Parathyroid adenoma (tissue), 2 donors: ENCODE data around the gene MYH16.

Source experiments
- H2AFZ ChIP-seq: fragments of 300-600 bp; sonication (generic); one replicate; pipeline ENCODE4 v1.7.0; 2017; ENCODE audit warnings: antibody characterized with exemption, mild to moderate bottlenecking
- H3K27ac ChIP-seq: fragments of 300-600 bp; sonication (generic); one replicate; pipeline ENCODE4 v1.7.0; 2017
- H3K27me3 ChIP-seq: fragments of 300-600 bp; sonication (generic); one replicate; pipeline ENCODE4 v1.7.0; 2017; ENCODE audit warnings: low read length; ENCODE audit not compliant: control insufficient read depth, insufficient read depth
- H3K36me3 ChIP-seq: fragments of 300-600 bp; sonication (generic); one replicate; pipeline ENCODE4 v1.7.0; 2017; ENCODE audit warnings: low read length; ENCODE audit not compliant: control insufficient read depth, insufficient read depth
- H3K4me1 ChIP-seq: fragments of 300-600 bp; sonication (generic); one replicate; pipeline ENCODE4 v1.7.0; 2017; ENCODE audit warnings: control low read depth
- H3K4me2 ChIP-seq: fragments of 300-600 bp; sonication (generic); one replicate; pipeline ENCODE4 v1.7.0; 2017; ENCODE audit warnings: low read length
- H3K4me3 ChIP-seq: fragments of 300-600 bp; sonication (generic); one replicate; pipeline ENCODE4 v1.7.0; 2017; ENCODE audit warnings: low read depth, low read length
- H3K79me2 ChIP-seq: fragments of 300-600 bp; sonication (generic); one replicate; pipeline ENCODE4 v1.7.0; 2017; ENCODE audit warnings: control low read depth
- H3K9ac ChIP-seq: fragments of 300-600 bp; sonication (generic); one replicate; pipeline ENCODE4 v1.7.0; 2017; ENCODE audit warnings: mild to moderate bottlenecking
- H3K9me3 ChIP-seq: fragments of 300-600 bp; sonication (generic); one replicate; pipeline ENCODE4 v1.7.0; 2017; ENCODE audit warnings: low read length; ENCODE audit not compliant: control insufficient read depth
- TF ChIP-seq, protein P1 (sequence below): fragments of 300-600 bp; sonication (generic); IDR thresholded peaks from one replicate; pipeline ENCODE4 v1.7.0; 2017; ENCODE audit warnings: antibody characterized with exemption, mild to moderate bottlenecking
- donor health status: primary hyperparathyroidism.

The MYH16 gene

DNA sequence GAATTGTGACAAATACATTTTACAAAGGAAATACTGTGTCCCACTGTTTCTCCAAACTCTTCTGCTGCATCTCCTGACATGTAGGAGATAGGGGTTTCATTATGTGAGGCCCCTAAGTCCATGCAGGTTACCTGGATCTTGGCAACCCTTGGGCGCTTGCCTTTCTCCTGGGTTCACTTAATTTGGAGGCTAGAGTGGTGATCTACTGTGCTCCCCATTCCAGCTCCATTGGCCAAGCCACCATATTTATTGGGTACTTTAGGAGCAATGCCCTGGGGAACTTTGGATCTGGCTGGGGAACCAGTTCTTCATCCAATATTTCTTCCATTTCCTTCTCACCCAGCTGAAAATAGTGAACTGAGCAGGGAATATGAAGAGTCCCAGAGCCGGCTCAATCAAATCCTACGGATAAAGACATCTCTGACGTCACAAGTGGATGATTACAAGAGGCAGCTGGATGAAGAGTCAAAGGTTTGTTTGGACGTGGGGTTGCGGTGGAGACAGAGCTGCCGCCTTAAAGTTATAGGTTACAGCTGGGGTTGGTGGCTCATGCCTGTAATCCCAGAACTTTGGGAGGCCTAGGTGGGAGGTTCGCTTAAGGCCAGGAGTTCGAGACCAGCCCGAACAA, 18.5 kb downstream of the MYH16 start:
- no peak overlapping the region for H3K27ac ChIP-seq
- H3K9me3 ChIP-seq, result no peaks in the 10 kb centered on the region
- H3K36me3 ChIP-seq, result no peaks in the 10 kb centered on the region
- H3K4me3 ChIP-seq, result no peak overlapping the region
- no peaks in the 10 kb centered on the region for H3K27me3 ChIP-seq
- TF ChIP-seq, protein P1, sequence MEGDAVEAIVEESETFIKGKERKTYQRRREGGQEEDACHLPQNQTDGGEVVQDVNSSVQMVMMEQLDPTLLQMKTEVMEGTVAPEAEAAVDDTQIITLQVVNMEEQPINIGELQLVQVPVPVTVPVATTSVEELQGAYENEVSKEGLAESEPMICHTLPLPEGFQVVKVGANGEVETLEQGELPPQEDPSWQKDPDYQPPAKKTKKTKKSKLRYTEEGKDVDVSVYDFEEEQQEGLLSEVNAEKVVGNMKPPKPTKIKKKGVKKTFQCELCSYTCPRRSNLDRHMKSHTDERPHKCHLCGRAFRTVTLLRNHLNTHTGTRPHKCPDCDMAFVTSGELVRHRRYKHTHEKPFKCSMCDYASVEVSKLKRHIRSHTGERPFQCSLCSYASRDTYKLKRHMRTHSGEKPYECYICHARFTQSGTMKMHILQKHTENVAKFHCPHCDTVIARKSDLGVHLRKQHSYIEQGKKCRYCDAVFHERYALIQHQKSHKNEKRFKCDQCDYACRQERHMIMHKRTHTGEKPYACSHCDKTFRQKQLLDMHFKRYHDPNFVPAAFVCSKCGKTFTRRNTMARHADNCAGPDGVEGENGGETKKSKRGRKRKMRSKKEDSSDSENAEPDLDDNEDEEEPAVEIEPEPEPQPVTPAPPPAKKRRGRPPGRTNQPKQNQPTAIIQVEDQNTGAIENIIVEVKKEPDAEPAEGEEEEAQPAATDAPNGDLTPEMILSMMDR, result no peak
- H2AFZ ChIP-seq, result no peak overlapping the region
- no peaks in the 10 kb centered on the region for H3K79me2 ChIP-seq
- no peak overlapping the region for H3K4me2 ChIP-seq
- no peak overlapping the region for H3K9ac ChIP-seq
- H3K4me1 ChIP-seq, result no peaks in the 10 kb centered on the region

DNA sequence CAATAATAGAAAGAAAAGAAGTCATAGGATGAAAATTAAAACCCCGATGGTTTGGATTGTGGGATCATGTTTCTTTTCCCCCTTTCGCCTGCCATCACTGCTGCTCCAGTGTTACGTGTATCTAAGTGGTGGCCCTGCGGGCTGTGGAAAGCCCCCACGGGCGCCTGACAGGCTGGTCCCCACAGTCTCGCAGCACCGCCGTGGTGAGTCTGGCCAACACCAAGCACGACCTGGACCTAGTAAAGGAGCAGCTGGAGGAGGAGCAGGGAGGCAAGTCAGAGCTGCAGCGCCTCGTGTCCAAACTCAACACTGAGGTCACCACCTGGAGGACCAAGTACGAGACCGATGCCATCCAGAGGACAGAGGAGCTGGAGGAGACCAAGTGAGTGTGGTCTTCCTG, 19.5 kb downstream of the MYH16 start:
- Histone ChIP-seq H3K4me2 (no peak overlapping the region), H3K27me3 (no peaks in the 10 kb centered on the region), H2AFZ (no peak overlapping the region), H3K9me3 (no peaks in the 10 kb centered on the region), H3K4me1 (no peaks in the 10 kb centered on the region), H3K4me3 (no peak overlapping the region), H3K27ac (no peak overlapping the region), H3K36me3 (no peaks in the 10 kb centered on the region), H3K79me2 (no peaks in the 10 kb centered on the region), H3K9ac (no peak overlapping the region)
- TF ChIP-seq, protein P1, result no peak

DNA sequence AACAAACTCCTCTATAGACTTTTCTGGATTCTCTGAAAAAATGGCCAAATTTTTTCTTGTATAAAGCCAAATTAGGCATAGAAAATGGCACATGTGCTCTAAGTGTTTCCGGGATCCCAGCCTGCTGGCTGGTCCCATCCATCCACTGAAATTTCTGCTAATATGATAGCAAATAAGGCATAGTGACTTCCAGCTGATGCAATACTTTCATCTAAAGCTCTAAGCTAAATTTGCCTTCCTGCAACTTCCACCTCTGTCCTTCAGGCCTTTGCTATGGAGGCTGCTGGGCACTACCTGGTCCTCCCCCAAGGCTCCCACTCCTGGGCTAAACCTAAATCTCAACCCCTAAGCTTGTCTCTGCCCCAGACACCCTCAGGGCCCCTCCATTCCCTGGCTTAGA, 20.5 kb downstream of the MYH16 start:
- H3K36me3 ChIP-seq, result no peaks in the 10 kb centered on the region
- no peaks in the 10 kb centered on the region for H3K9me3 ChIP-seq
- H3K27ac ChIP-seq, result no peak overlapping the region

DNA sequence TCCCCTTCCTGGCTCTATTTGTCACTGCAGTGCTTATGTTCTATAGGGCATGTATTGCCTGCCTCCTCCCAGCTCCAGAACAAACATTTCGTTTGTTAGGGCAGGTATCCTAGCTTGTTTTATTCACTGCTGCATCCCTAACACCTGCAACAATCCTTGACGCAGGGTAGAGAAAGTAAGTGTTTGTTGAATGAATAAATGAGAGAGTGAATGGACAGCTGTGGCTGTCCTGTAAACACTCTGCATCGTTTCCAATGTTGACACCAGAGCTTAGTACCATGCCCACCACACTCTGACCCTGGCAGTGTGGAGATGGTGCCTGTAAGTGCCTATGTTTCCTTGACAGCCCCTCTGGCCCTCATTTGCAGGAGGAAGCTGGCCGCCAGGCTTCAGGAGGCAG, 21.0 kb downstream of the MYH16 start:
- Histone ChIP-seq H3K4me3 (no peak overlapping the region), H3K27me3 (no peaks in the 10 kb centered on the region), H3K4me2 (no peak overlapping the region), H3K27ac (no peak overlapping the region), H3K9ac (no peak overlapping the region), H3K4me1 (no peaks in the 10 kb centered on the region), H3K9me3 (no peaks in the 10 kb centered on the region), H3K36me3 (no peaks in the 10 kb centered on the region), H2AFZ (no peak overlapping the region), H3K79me2 (no peaks in the 10 kb centered on the region)
- TF ChIP-seq, protein P1, result no peak

More for the DNA sequence above, 20.5 kb downstream of the MYH16 start:
- Histone ChIP-seq H3K4me1 (no peaks in the 10 kb centered on the region), H3K79me2 (no peaks in the 10 kb centered on the region), H3K4me2 (no peak overlapping the region), H3K27me3 (no peaks in the 10 kb centered on the region), H3K9ac (no peak overlapping the region), H3K4me3 (no peak overlapping the region), H2AFZ (no peak overlapping the region)
- TF ChIP-seq, protein P1, result no peak

DNA sequence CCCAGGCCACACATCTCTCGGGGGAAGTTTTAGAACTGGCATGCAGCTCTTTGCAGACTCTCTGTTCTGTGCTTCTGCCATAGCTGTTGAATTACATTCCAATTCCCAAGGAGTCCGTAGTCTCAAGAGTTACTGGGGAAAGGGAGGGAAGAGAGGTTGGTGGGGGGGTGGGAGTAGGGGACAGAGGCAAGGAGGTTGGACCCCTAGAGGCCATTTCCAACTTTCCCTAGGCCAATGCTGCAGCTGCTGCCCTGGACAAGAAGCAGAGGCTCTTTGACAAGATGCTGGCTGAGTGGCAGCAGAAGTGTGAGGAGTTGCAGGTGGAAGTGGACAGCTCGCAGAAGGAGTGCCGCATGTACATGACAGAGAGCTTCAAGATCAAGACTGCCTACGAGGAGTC, 23.8 kb downstream of the MYH16 start:
- H3K4me3 ChIP-seq, result no peak overlapping the region
- no peak overlapping the region for H3K27ac ChIP-seq
- TF ChIP-seq, protein P1, result no peak
- no peaks in the 10 kb centered on the region for H3K9me3 ChIP-seq
- H3K9ac ChIP-seq, result no peak overlapping the region
- no peaks in the 10 kb centered on the region for H3K36me3 ChIP-seq
- H3K4me1 ChIP-seq, result no peaks in the 10 kb centered on the region
- no peaks in the 10 kb centered on the region for H3K79me2 ChIP-seq
- H2AFZ ChIP-seq, result no peak overlapping the region
- H3K27me3 ChIP-seq, result no peaks in the 10 kb centered on the region
- H3K4me2 ChIP-seq, result no peak overlapping the region
